GM18526 (cell line): Measurements from ENCODE around the gene CD8A.

Experiments
- POLR2A ChIP-seq: IDR thresholded peaks from 3 replicates; pipeline ENCODE4 v1.6.1; 2011; ENCODE audit not compliant: insufficient read length; ENCODE audit errors: extremely low read depth

The CD8A gene

GRCh38 chr2:86787736-86788135, 3.0 kb downstream of the CD8A start:
- no peak for TF ChIP-seq POLR2A

GRCh38 chr2:86786001-86786536, 4.6 kb downstream of the CD8A start:
- no peak for TF ChIP-seq POLR2A

GRCh38 chr2:86785456-86785855, 5.3 kb downstream of the CD8A start:
- TF ChIP-seq POLR2A = no peak

GRCh38 chr2:86783615-86784339, 6.9 kb downstream of the CD8A start:
- no peak for TF ChIP-seq POLR2A

GRCh38 chr2:86782748-86783147, 8.0 kb downstream of the CD8A start:
- TF ChIP-seq POLR2A = no peak

GRCh38 chr2:86781363-86781762, 9.3 kb downstream of the CD8A start:
- no peak for TF ChIP-seq POLR2A

GRCh38 chr2:86779971-86780370, 10.7 kb downstream of the CD8A start:
- no peak for TF ChIP-seq POLR2A

GRCh38 chr2:86778957-86779356, 11.8 kb downstream of the CD8A start:
- no peak for TF ChIP-seq POLR2A

GRCh38 chr2:86776532-86776931, 14.2 kb downstream of the CD8A start:
- TF ChIP-seq POLR2A = no peak

- no peak for TF ChIP-seq POLR2A
Observed at GRCh38 chr2:86775338-86775737, 15.4 kb downstream of the CD8A start.

GRCh38 chr2:86774862-86775261, 15.9 kb downstream of the CD8A start:
- no peak for TF ChIP-seq POLR2A

- TF ChIP-seq POLR2A = no peak
Observed at GRCh38 chr2:86772611-86773010, 18.1 kb downstream of the CD8A start.

- TF ChIP-seq POLR2A = no peak
Observed at GRCh38 chr2:86770816-86771301, 19.9 kb downstream of the CD8A start.

GRCh38 chr2:86769838-86770237, 20.9 kb downstream of the CD8A start:
- no peak for TF ChIP-seq POLR2A

- no peak for TF ChIP-seq POLR2A
Observed at GRCh38 chr2:86768189-86768949, 22.3 kb downstream of the CD8A start.

GRCh38 chr2:86765310-86765695, 25.4 kb downstream of the CD8A start:
- TF ChIP-seq POLR2A = no peak
